ENCODE results near the gene SLC39A11.

- no peak for TF ChIP-seq CTCF (conservative IDR thresholded peaks at IDR 0.05; ENCODE audit: low read length)
- TF ChIP-seq EZH2phosphoT487 (IDR thresholded peaks at IDR 0.05; ENCODE audit: borderline replicate concordance, low read depth, low read length) = no peak
Measured at GRCh38 chr17:72677108-72677507, 415.4 kb downstream of the SLC39A11 start.

Data from OCI-LY7 (cell line).